Heart right ventricle (tissue), 16 donors: Measurements from ENCODE around the gene DCLRE1B. TPM values are rescaled to one million over a fixed set of nuclear protein-coding genes. Genes with fewer than 3 reads are reported as not detected.

Experiments
- ATAC-seq, 8 donors: fragments of 200-7000 bp; cut with Tn5 transposase; one replicate each; pipeline ENCODE4 v1.9.1; 2020; ENCODE audit warnings: mild to moderate bottlenecking in 8 of 8, moderate library complexity in 8 of 8, moderate number of reproducible peaks in 1 of 8
- DNase-seq, 2 donors: peaks; one replicate each; pipeline ENCODE4 v3.0.0-alpha.2; 2020
- H3K27ac ChIP-seq, 10 donors: fragments of 200-600 bp; sonication (generic) in 2 of 10; one replicate each; pipeline versions ENCODE4 v1.5.0 to v1.8.0; 2020 to 2022; ENCODE audit warnings: mild to moderate bottlenecking in 3 of 10
- H3K27me3 ChIP-seq, 7 donors: fragments of 200-600 bp; one replicate each; pipeline ENCODE4 v1.8.0; 2021 to 2022; ENCODE audit warnings: mild to moderate bottlenecking in 2 of 7
- H3K36me3 ChIP-seq, 9 donors: fragments of 200-600 bp; sonication (generic) in 1 of 9; one replicate each; pipeline versions ENCODE4 v1.5.0 to v1.8.0; 2020 to 2022; ENCODE audit warnings: mild to moderate bottlenecking in 2 of 9
- H3K4me1 ChIP-seq, 9 donors: fragments of 200-600 bp; sonication (generic) in 1 of 9; one replicate each; pipeline versions ENCODE4 v1.5.0 to v1.8.0; 2020 to 2022; ENCODE audit warnings: mild to moderate bottlenecking in 4 of 9
- H3K4me3 ChIP-seq, 10 donors: fragments of 200-600 bp; sonication (generic) in 2 of 10; one replicate each; pipeline versions ENCODE4 v1.5.0 to v1.8.0; 2020 to 2022; ENCODE audit warnings: mild to moderate bottlenecking in 7 of 10, moderate library complexity in 2 of 10
- H3K9me3 ChIP-seq, 11 donors: fragments of 200-600 bp in 10 of 11; sonication (generic) in 2 of 11; one replicate each; pipeline versions ENCODE4 v1.5.0 to v1.8.0; 2013 to 2022; ENCODE audit warnings: mild to moderate bottlenecking in 2 of 11, control low read depth in 1 of 11, moderate library complexity in 1 of 11
- whole genome bisulfite sequencing, 2 donors: extraction: QIAGEN DNeasy Blood & Tissue Kit; methylation state at CpG; one replicate each; pipeline ENCODE4 v1.1.7; 2013; ENCODE audit warnings: inconsistent platforms in 1 of 2; 5-methylcytosine and 5-hydroxymethylcytosine counted together
- intact Hi-C, 10 donors: fragments of 100-400 bp; cut with DNase I; formaldehyde crosslinking; loops; one replicate each; pipeline versions ENCODE4 v1.11.1 to v1.14.2; 2022
- polyA plus RNA-seq, 2 donors: library from polyadenylated mRNA; stranded (reverse); fragments of 200-250 nt; gene quantifications; one replicate each; pipeline ENCODE4 v1.2.3, GENCODE V29; 2013
- total RNA-seq, 10 donors: library from RNA; stranded (reverse); fragmentation: NEBNext Ultra II Directional in 3 of 10; extraction: Animal tissue kit (Norgen Biotek cat#: 25700) in 3 of 10; gene quantifications; one replicate each; pipeline versions ENCODE4 v1.2.1 to v1.2.4, GENCODE V29; 2021 to 2023
- TF ChIP-seq, protein P1 (sequence below), 9 donors: fragments of 200-600 bp; sonication (generic) in 2 of 9; IDR thresholded peaks; one replicate each; pipeline versions ENCODE4 v1.5.0 to v1.8.0; 2021 to 2022; ENCODE audit warnings: antibody characterized with exemption in 9 of 9, mild to moderate bottlenecking in 5 of 9, moderate library complexity in 1 of 9
- donor health status: Arrhythmogenic right ventricular cardiomyopathy.
- donor health status: ischemic (EF 13 %, LVEDD 7.1; RV severe dilation, severe dysfunction).
- donor health status: healthy with polysubstance abuse.
- donor health status: DM: no; HTN: yes; CAD: no.
- donor health status: DM: no; HTN: no; CAD: no.
- donor health status: ischemic (EF 25% LVEDD 6.9; RV normal size, moderate dysfunction).
- donor health status: ischemic (EF 25% LVEDD 5.7; RV mildly dilated, moderate dysfunction).
- donor health status: healthy.
- donor health status: DM: yes; HTN: yes; CAD: no.
- donor health status: Ischemic cardiomyopathy.
- donor health status: ischemic (EF 35%, LVEDD 5.7; RV mildly dilated, moderate dysfunction).
- donor health status: nonischemic (EF 11% LVEDD 7.7; RV severe dilation, severe dysfunction).
- donor health status: DM: yes; HTN: yes; CAD: no.
- donor health status: PGD.
- donor health status: ischemic (EF 29% LVEDD 5.4; RV normal size, mild dysfunction).
- donor health status: nonischemic (EF 23%, LVEDD 6.1; RV moderate dilation, normal function).

DCLRE1B gene
- total and polyA plus RNA-seq, 12 donors, result 0.59 to 4.2 (median 2.0) TPM

DNA sequence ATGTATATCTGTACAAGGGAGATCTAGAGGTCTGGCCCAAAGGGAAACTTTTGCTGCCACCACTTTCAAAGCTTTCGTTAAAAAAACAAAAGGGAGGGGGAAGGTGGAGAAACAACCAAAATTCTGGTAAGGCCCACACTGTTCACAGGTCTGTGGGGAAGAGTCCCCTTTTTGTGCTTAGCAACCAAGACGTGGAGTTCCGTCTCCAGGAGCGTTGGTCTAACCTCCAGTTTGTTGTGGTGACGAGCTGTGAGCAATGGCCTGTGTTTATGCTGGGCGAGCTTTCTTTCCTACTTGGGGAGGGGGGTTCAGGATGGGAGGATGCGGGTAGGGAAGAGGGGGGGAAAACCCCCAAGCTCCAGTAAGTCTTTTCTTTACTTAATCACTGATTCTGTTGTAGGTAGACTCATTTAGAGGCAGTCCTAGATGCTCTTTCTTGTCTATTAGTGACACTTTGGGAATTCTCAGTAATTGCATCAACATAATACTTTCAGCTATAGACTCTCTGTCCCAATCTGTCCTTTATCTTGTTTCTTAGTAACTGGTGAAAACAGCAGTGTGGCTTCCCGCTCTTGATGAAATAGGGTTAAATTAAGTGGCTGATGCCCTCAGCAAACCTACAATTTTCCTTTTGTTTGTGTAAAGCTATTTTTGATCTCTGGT is 25.5 kb downstream of the DCLRE1B start:
- DNase-seq, result peak in 1 of 2 donors; percentile 18
- TF ChIP-seq, protein P1, sequence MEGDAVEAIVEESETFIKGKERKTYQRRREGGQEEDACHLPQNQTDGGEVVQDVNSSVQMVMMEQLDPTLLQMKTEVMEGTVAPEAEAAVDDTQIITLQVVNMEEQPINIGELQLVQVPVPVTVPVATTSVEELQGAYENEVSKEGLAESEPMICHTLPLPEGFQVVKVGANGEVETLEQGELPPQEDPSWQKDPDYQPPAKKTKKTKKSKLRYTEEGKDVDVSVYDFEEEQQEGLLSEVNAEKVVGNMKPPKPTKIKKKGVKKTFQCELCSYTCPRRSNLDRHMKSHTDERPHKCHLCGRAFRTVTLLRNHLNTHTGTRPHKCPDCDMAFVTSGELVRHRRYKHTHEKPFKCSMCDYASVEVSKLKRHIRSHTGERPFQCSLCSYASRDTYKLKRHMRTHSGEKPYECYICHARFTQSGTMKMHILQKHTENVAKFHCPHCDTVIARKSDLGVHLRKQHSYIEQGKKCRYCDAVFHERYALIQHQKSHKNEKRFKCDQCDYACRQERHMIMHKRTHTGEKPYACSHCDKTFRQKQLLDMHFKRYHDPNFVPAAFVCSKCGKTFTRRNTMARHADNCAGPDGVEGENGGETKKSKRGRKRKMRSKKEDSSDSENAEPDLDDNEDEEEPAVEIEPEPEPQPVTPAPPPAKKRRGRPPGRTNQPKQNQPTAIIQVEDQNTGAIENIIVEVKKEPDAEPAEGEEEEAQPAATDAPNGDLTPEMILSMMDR (IDR thresholded peaks at IDR 0.05), result no peak
- Histone ChIP-seq H3K4me3 (peak overlapping the region; percentile 40 to 97 (median 90)), H3K9me3 (no peaks in the 10 kb centered on the region), H3K4me1 (peaks cover 2 to 62% (median 46%) of the 10 kb centered on the region in 9 donors), H3K27me3 (no peaks in the 10 kb centered on the region), H3K27ac (peak overlapping the region in 9 of 10 donors; percentile 80 to 97 (median 94)), H3K36me3 (no peaks in the 10 kb centered on the region)
- intact Hi-C loops, result loop anchor here in 1 of 10 donors (10.0 kb wide), 1 partner anchor 96 kb away; no protein-coding TSS in a partner anchor
- peak in 4 of 8 donors; percentile 5 to 32 (median 15) for ATAC-seq
- 2 to 3% methylated on average over 8 of the region's 8 CpGs for WGBS, 2 donors

DNA sequence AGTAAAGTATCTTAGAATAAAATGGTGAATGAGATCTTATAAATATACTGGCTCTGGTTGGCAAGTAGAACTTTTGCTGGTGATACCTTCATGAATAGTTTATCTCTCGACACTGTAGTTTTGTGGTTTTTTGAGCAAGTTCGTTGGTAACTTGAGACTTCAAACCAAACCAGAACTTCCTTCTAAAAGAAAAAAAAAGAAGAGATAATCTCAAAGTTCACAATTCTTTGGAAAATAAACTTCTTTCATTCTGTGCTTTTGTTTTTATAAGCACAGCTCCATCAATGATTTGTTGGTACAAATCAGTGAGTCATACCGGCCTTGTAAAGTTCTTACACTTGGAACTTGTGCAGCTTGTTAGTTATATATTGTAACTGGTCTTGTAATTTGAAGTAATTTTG is 26.3 kb downstream of the DCLRE1B start:
- Histone ChIP-seq H3K36me3 (no peaks in the 10 kb centered on the region), H3K4me1 (peaks cover 2 to 70% (median 46%) of the 10 kb centered on the region in 9 donors), H3K27ac (peak overlapping the region in 6 of 10 donors; percentile 7 to 97 (median 94)), H3K4me3 (peak overlapping the region in 7 of 10 donors; percentile 81 to 95 (median 90)), H3K9me3 (no peaks in the 10 kb centered on the region), H3K27me3 (no peaks in the 10 kb centered on the region)
- no peak for DNase-seq
- TF ChIP-seq, protein P1 (IDR thresholded peaks at IDR 0.05), result no peak
- ATAC-seq, result no peak
- intact Hi-C loops, result loop anchor here in 1 of 10 donors (10.0 kb wide), 1 partner anchor 97 kb away; no protein-coding TSS in a partner anchor
- WGBS, 2 donors, result 25 to 40% methylated on average over 3 of the region's 3 CpGs

DNA sequence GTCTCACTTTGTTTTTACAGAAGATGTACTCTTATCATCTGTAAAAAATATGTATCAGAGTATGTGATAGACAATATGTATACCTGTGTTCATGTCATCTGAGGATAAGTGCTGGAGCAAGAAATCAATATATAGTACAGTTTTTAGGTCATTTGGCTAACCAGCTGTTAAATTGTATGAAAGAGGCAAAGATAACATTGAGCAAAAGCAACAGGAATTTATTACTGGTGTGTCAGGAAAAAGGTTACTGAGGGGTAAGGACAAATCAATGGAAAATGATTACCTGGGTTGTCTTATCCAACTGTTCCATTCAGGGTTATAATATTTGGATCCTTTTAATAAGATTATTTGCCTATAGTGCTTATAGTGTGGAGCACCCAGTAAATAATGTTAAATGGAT is 28.9 kb downstream of the DCLRE1B start:
- ATAC-seq, result no peak
- intact Hi-C loops, result loop anchor here in 1 of 10 donors (10.0 kb wide), 1 partner anchor 99 kb away; no protein-coding TSS in a partner anchor
- peaks cover 2 to 78% (median 42%) of the 10 kb centered on the region in 9 donors for H3K4me1 ChIP-seq

DNA sequence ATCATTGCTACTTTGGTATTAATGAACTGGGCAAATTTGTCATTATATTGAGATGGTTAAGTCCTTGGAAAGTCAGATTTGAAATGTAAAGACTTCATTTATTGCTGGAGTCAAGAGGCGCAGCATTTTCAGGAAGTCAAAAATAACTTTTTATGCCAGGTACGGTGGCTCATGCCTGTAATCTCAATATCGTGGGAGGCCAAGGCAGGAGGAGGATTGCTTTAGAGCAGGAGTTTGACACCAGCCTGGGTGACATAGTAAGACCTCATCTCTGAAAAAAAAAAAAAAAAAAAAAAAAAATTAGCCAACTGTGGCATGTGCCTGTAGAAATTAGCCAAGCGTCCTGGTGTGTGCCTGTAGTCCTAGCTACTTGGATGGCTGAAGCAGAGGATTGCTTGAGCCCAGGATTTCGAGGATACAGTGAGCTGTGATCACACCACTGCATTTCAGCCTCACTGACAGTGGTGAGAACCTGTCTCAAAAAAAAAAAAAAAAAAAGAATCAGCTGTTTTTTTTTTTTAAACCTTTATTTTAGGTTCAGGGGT is 29.5 kb downstream of the DCLRE1B start:
- Histone ChIP-seq H3K27me3 (no peaks in the 10 kb centered on the region), H3K27ac (no peak overlapping the region), H3K4me3 (no peak overlapping the region), H3K36me3 (no peaks in the 10 kb centered on the region), H3K9me3 (no peaks in the 10 kb centered on the region), H3K4me1 (peaks cover 2 to 83% (median 48%) of the 10 kb centered on the region in 9 donors)
- 66 to 70% methylated on average over 5 of the region's 5 CpGs for WGBS, 2 donors
- TF ChIP-seq, protein P1 (IDR thresholded peaks at IDR 0.05), result no peak
- intact Hi-C loops, result loop anchor here in 1 of 10 donors (10.0 kb wide), 1 partner anchor 100 kb away; no protein-coding TSS in a partner anchor
- ATAC-seq (no peak), DNase-seq (no peak)

More for the DNA sequence above, 28.9 kb downstream of the DCLRE1B start:
- H3K27me3 ChIP-seq, result no peaks in the 10 kb centered on the region
- no peak overlapping the region for H3K4me3 ChIP-seq
- no peak overlapping the region for H3K27ac ChIP-seq
- no peaks in the 10 kb centered on the region for H3K9me3 ChIP-seq
- H3K36me3 ChIP-seq, result no peaks in the 10 kb centered on the region
- DNase-seq, result no peak
- TF ChIP-seq, protein P1 (IDR thresholded peaks at IDR 0.05), result no peak
